Vagina (tissue), 2 donors: ENCODE measurements around the gene DDX19B.

Source experiments
- CTCF ChIP-seq, 3 experiments: fragments of 450-650 bp in 2 of 3; fragments of 200-600 bp in 1 of 3; sonication (generic) in 1 of 3; IDR thresholded peaks; one replicate each; pipeline ENCODE4 v1.5.1; 2017 to 2019; ENCODE audit warnings: antibody characterized with exemption in 3 of 3, mild to moderate bottlenecking in 2 of 3, moderate library complexity in 2 of 3
- POLR2AphosphoS5 ChIP-seq, 2 donors: sonication (generic); formaldehyde crosslinking; IDR thresholded peaks; one replicate each; pipeline ENCODE4 v1.9.0; 2017; ENCODE audit warnings: antibody characterized with exemption in 2 of 2, mild to moderate bottlenecking in 2 of 2, low read depth in 1 of 2; ENCODE audit not compliant: insufficient read depth in 1 of 2

- no peak for TF ChIP-seq POLR2AphosphoS5 (IDR thresholded peaks at IDR 0.05; ENCODE audit: insufficient read depth in 1 of 2, low read depth in 1 of 2)
- no peak for TF ChIP-seq CTCF (IDR thresholded peaks at IDR 0.05)
Measured at GRCh38 chr16:70270176-70270575, 28.8 kb upstream of the DDX19B start.
